Natural killer cell (primary cell): Measurements from ENCODE around the gene ASIP. TPM values are rescaled to one million over a fixed set of nuclear protein-coding genes. Genes with fewer than 3 reads are reported as not detected.

Experiments
- ATAC-seq, 3 donors: fragments of 150-1000 bp in 2 of 3; fragments of 200-7000 bp in 1 of 3; cut with Tn5 transposase; 1 replicate in 1 of 3; 2 replicates in 2 of 3; pipeline ENCODE4 v1.10.0; 2021; ENCODE audit warnings: mild to moderate bottlenecking in 2 of 3, moderate library complexity in 2 of 3
- DNase-seq, 2 donors: peaks; one replicate each; pipeline versions ENCODE4 v3.0.0 to v3.0.0-alpha.2; 2013 to 2021; ENCODE audit warnings: mixed read lengths in 1 of 2
- H3K27ac ChIP-seq: one replicate; pipeline ENCODE4 v1.5.1; 2013; ENCODE audit warnings: mild to moderate bottlenecking, low read length
- H3K27me3 ChIP-seq: one replicate; pipeline ENCODE4 v1.6.1; 2013; ENCODE audit warnings: low read length; ENCODE audit not compliant: control insufficient read depth, insufficient read depth
- H3K36me3 ChIP-seq: one replicate; pipeline ENCODE4 v1.6.1; 2013; ENCODE audit warnings: low read length; ENCODE audit not compliant: control insufficient read depth, insufficient read depth
- H3K4me1 ChIP-seq: one replicate; pipeline ENCODE4 v1.6.1; 2013; ENCODE audit warnings: low read length; ENCODE audit not compliant: control insufficient read depth, insufficient read depth
- H3K4me3 ChIP-seq: one replicate; pipeline ENCODE4 v1.5.1; 2013; ENCODE audit warnings: low read length
- H3K9me3 ChIP-seq: one replicate; pipeline ENCODE4 v1.6.1; 2013; ENCODE audit warnings: low read length; ENCODE audit not compliant: control insufficient read depth, insufficient read depth
- H3K27ac Mint-ChIP-seq, 2 donors: one replicate each; pipeline ENCODE4 v1.8.0; 2022; ENCODE audit warnings: mild to moderate bottlenecking in 2 of 2, mixed read lengths in 2 of 2, moderate library complexity in 1 of 2
- H3K27me3 Mint-ChIP-seq, 2 donors: one replicate each; pipeline ENCODE4 v1.8.0; 2022; ENCODE audit warnings: low read depth in 2 of 2, mixed read lengths in 2 of 2
- H3K36me3 Mint-ChIP-seq: one replicate; pipeline ENCODE4 v1.8.0; 2022; ENCODE audit warnings: mixed read lengths
- H3K4me1 Mint-ChIP-seq, 2 donors: one replicate each; pipeline ENCODE4 v1.8.0; 2022; ENCODE audit warnings: mixed read lengths in 2 of 2
- H3K4me3 Mint-ChIP-seq: one replicate; pipeline ENCODE4 v1.8.0; 2022; ENCODE audit warnings: mild to moderate bottlenecking, moderate library complexity, mixed read lengths
- H3K9me3 Mint-ChIP-seq, 2 donors: one replicate each; pipeline ENCODE4 v1.8.0; 2022; ENCODE audit warnings: mixed read lengths in 2 of 2
- CTCF ChIP-seq: fragments of 200-600 bp; IDR thresholded peaks from one replicate; pipeline ENCODE4 v1.8.0; 2022; ENCODE audit warnings: antibody characterized with exemption
- WGBS: methylation state at CpG from one replicate; pipeline ENCODE4 v1.1.7; 2013; ENCODE audit warnings: missing lambda C conversion rate; ENCODE audit not compliant: insufficient coverage; 5-methylcytosine and 5-hydroxymethylcytosine counted together
- intact Hi-C: fragments of 100-400 bp; cut with micrococcal nuclease; formaldehyde crosslinking; loops from one replicate; pipeline ENCODE4 v1.14.2; 2022
- total RNA-seq, 4 donors: library from RNA; stranded (reverse); fragments of 120-200 nt in 1 of 4; gene quantifications; one replicate each; pipeline versions ENCODE4 v1.2.3 to v1.2.4, GENCODE V29; 2013 to 2022

The ASIP gene
- total RNA-seq, 3 donors from 2014 or later (not counting 1 experiment from before 2014, with no cell fraction given), result not detected

GRCh38 chr20:34309691-34310090 lies 68.5 kb downstream of the ASIP start:
- H3K9me3 ChIP-seq, result no peaks in the 10 kb centered on the region
- no peaks in the 10 kb centered on the region for H3K9me3 Mint-ChIP-seq
- no peak overlapping the region for H3K4me3 ChIP-seq
- H3K4me1 Mint-ChIP-seq, result peaks cover 13 to 18% of the 10 kb centered on the region in 2 donors
- no peak overlapping the region for H3K27ac ChIP-seq
- WGBS, result 98% methylated on average over 3 of the region's 3 CpGs
- ATAC-seq (no peak), DNase-seq (no peak)
- no peak overlapping the region for H3K4me3 Mint-ChIP-seq
- H3K4me1 ChIP-seq, result peaks cover 22% of the 10 kb centered on the region
- TF ChIP-seq CTCF, result no peak
- peaks cover 10% of the 10 kb centered on the region for H3K27me3 ChIP-seq
- H3K36me3 Mint-ChIP-seq, result no peaks in the 10 kb centered on the region
- H3K36me3 ChIP-seq, result no peaks in the 10 kb centered on the region
- H3K27ac Mint-ChIP-seq, result no peak overlapping the region
- intact Hi-C loops, result no loop called here
- H3K27me3 Mint-ChIP-seq, result peaks cover 6 to 10% of the 10 kb centered on the region in 2 donors

- H3K4me3 ChIP-seq, result no peak overlapping the region
- DNase-seq (no peak), ATAC-seq (no peak)
- H3K9me3 ChIP-seq, result no peaks in the 10 kb centered on the region
- H3K4me1 ChIP-seq, result peaks cover 22% of the 10 kb centered on the region
- Mint-ChIP-seq H3K36me3 (no peaks in the 10 kb centered on the region), H3K9me3 (no peaks in the 10 kb centered on the region), H3K4me1 (peaks cover 13 to 18% of the 10 kb centered on the region in 2 donors), H3K4me3 (no peak overlapping the region), H3K27ac (no peak overlapping the region), H3K27me3 (peaks cover 6 to 10% of the 10 kb centered on the region in 2 donors)
- H3K36me3 ChIP-seq, result no peaks in the 10 kb centered on the region
- no peak overlapping the region for H3K27ac ChIP-seq
- peaks cover 10% of the 10 kb centered on the region for H3K27me3 ChIP-seq
- WGBS, result 90% methylated on average over 19 of the region's 19 CpGs
- intact Hi-C loops, result no loop called here
- TF ChIP-seq CTCF, result no peak
Observed at GRCh38 chr20:34310481-34311117, 69.4 kb downstream of the ASIP start.

GRCh38 chr20:34311118-34312023 lies 70.1 kb downstream of the ASIP start:
- whole genome bisulfite sequencing, result 20% methylated on average over 41 of the region's 45 CpGs
- Histone ChIP-seq H3K4me1 (peaks cover 22% of the 10 kb centered on the region), H3K27ac (no peak overlapping the region), H3K27me3 (peaks cover 10% of the 10 kb centered on the region), H3K36me3 (no peaks in the 10 kb centered on the region), H3K4me3 (no peak overlapping the region), H3K9me3 (no peaks in the 10 kb centered on the region)
- H3K4me3 Mint-ChIP-seq, result no peak overlapping the region
- H3K27ac Mint-ChIP-seq, result no peak overlapping the region
- peaks cover 13 to 18% of the 10 kb centered on the region in 2 donors for H3K4me1 Mint-ChIP-seq
- ATAC-seq (no peak), DNase-seq (no peak)
- peaks cover 6 to 10% of the 10 kb centered on the region in 2 donors for H3K27me3 Mint-ChIP-seq
- H3K9me3 Mint-ChIP-seq, result no peaks in the 10 kb centered on the region
- TF ChIP-seq CTCF, result no peak
- intact Hi-C loops, result loop anchor here (1.0 to 2.0 kb wide), 5 partner anchors 8 to 458 kb away; partner anchors contain the start of gene AHCY
- H3K36me3 Mint-ChIP-seq, result no peaks in the 10 kb centered on the region
